ENCODE data around the gene RCHY1. TPM values are rescaled to one million over a fixed set of nuclear protein-coding genes. Genes with fewer than 3 reads are reported as not detected.

The RCHY1 gene
- 12.5 to 21.7 TPM (median 15.8 TPM) in 5 replicates for total RNA-seq (2022; extraction: Qiagen RNA extraction)

GRCh38 chr4:75514131-75514948, at the start of gene RCHY1, which contains the start of gene THAP6:
Gene RCHY1 (minus strand): TSS chr4:75514403. CDS start chr4:75514286, 117 bp downstream.
Gene THAP6 (plus strand): TSS chr4:75514473. CDS start chr4:75515453, 980 bp downstream.

GRCh38 chr4:75555294-75556164, 41.3 kb upstream of the RCHY1 start, which contains the start of gene ODAPH:
Gene ODAPH (plus strand): TSS chr4:75556066. CDS start chr4:75556083, 17 bp downstream.

Other genes with a start within 250 kb of the RCHY1 start
- gene THAP6, start 70 bp upstream of the RCHY1 start, total RNA-seq (2022; extraction: Qiagen RNA extraction) = 4.7 to 6.3 TPM (median 5.2 TPM) in 5 replicates
- gene ODAPH, start 41.7 kb upstream of the RCHY1 start, total RNA-seq (2022; extraction: Qiagen RNA extraction) = 0.18 to 0.24 TPM in 2 of 5 replicates, not detected in the others
- 0.58 to 0.84 TPM (median 0.69 TPM) in 5 replicates for gene CDKL2, start 116.1 kb upstream of the RCHY1 start, total RNA-seq (2022; extraction: Qiagen RNA extraction)
- gene G3BP2, start 159.0 kb upstream of the RCHY1 start, total RNA-seq (2022; extraction: Qiagen RNA extraction) = 67.8 to 105 TPM (median 77.9 TPM) in 5 replicates
- 20.7 to 30.5 TPM (median 23.4 TPM) in 5 replicates for gene USO1, start 210.2 kb upstream of the RCHY1 start, total RNA-seq (2022; extraction: Qiagen RNA extraction)

Measured in A549 treated with CORT108297 at 1 μM for 4 hours (cell line).